ENCODE measurements around the gene SETMAR.

GRCh38 chr3:4292301-4292700, 10.9 kb upstream of the SETMAR start:
- no peak for TF ChIP-seq CTCF (IDR thresholded peaks at IDR 0.05)
- TF ChIP-seq EZH2 (IDR thresholded peaks at IDR 0.05; ENCODE audit: borderline replicate concordance, insufficient read depth, low read depth, low read length, poor library complexity, severe bottlenecking) = no peak
